Esophagus (tissue), 2 donors: ENCODE data around the gene MRPS25. TPM values are rescaled to one million over a fixed set of nuclear protein-coding genes. Genes with fewer than 3 reads are reported as not detected.
A peak's percentile ranks its signal among the peaks of the same experiment; 100 is the strongest.

Experiments used
- H3K27ac ChIP-seq, 2 donors: one replicate each; pipeline ENCODE4 v1.5.1; 2013; ENCODE audit warnings: low read depth in 2 of 2, mild to moderate bottlenecking in 2 of 2, inconsistent platforms in 1 of 2, low read length in 1 of 2, moderate library complexity in 1 of 2
- H3K27me3 ChIP-seq, 2 donors: one replicate each; pipeline ENCODE4 v1.6.1; 2013; ENCODE audit warnings: low read length in 2 of 2, control low read depth in 1 of 2, mild to moderate bottlenecking in 1 of 2; ENCODE audit not compliant: insufficient read depth in 2 of 2, control insufficient read depth in 1 of 2
- H3K36me3 ChIP-seq, 2 donors: one replicate each; pipeline ENCODE4 v1.6.1; 2013; ENCODE audit warnings: low read length in 1 of 2; ENCODE audit not compliant: control insufficient read depth in 2 of 2, insufficient read depth in 2 of 2
- H3K4me1 ChIP-seq, 2 donors: one replicate each; pipeline ENCODE4 v1.6.1; 2013; ENCODE audit warnings: low read length in 1 of 2; ENCODE audit not compliant: control insufficient read depth in 2 of 2, insufficient read depth in 2 of 2
- H3K4me3 ChIP-seq, 2 donors: one replicate each; pipeline ENCODE4 v1.5.1; 2013; ENCODE audit warnings: low read length in 2 of 2, mild to moderate bottlenecking in 2 of 2, low read depth in 1 of 2, moderate library complexity in 1 of 2
- H3K9me3 ChIP-seq, 2 donors: one replicate each; pipeline ENCODE4 v1.6.1; 2013; ENCODE audit warnings: mild to moderate bottlenecking in 2 of 2, low read depth in 1 of 2, low read length in 1 of 2, moderate library complexity in 1 of 2; ENCODE audit not compliant: control insufficient read depth in 2 of 2, insufficient read depth in 1 of 2
- WGBS, 2 donors: extraction: QIAGEN DNeasy Blood & Tissue Kit; methylation state at CpG; one replicate each; pipeline ENCODE4 v1.1.7; 2013; 5-methylcytosine and 5-hydroxymethylcytosine counted together
- polyA plus RNA-seq, 2 donors: library from polyadenylated mRNA; stranded (reverse); fragments of 200-250 nt; gene quantifications; one replicate each; pipeline ENCODE4 v1.2.3, GENCODE V29; 2013
- donor health status: healthy with polysubstance abuse.
- donor health status: Bipolar disorder and iron deficiency.

The MRPS25 gene
- polyA plus RNA-seq, 2 donors = 41.3 to 43.4 TPM

DNA sequence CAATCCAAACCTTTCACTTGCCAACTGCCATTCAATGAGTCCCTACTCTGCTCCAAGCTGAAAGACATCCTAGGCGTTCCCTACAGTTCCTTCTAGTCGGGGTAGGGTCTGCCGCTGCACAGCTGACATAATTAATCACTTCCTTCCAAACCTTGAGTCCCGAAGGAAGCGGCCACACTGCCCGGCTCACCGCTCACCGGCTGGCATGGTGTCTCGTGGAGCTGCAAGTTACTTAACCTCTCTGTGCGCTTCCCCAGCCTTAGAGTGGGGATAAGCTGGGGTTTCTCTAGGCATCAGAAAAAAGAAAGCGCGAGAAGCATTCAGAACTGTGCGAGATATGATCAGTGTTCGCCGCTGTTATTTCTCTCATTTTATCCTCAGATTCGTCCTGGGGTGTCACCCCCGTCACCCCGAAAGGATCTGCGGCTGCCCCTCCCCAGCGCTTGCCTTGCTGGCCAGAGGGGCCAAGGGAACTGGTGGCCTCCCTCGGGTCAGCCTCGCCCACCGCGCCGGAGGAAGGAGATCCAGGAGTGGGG lies 748 bp downstream of the MRPS25 start:
- WGBS, 2 donors = 0 to 1% methylated on average over 24 to 25 of the region's 25 CpGs
- no peaks in the 10 kb centered on the region for H3K9me3 ChIP-seq
- H3K27ac ChIP-seq = peak overlapping the region; percentile 66 to 88
- peaks cover 0 to 2% of the 10 kb centered on the region in 2 donors for H3K36me3 ChIP-seq
- H3K4me1 ChIP-seq = peaks cover 5 to 13% of the 10 kb centered on the region in 2 donors
- H3K27me3 ChIP-seq = no peaks in the 10 kb centered on the region
- H3K4me3 ChIP-seq = peak overlapping the region; percentile 80 to 88

GRCh38 chr3:15063656-15064286 lies 1.3 kb downstream of the MRPS25 start:
- no peaks in the 10 kb centered on the region for H3K27me3 ChIP-seq
- H3K27ac ChIP-seq = peak overlapping the region in 1 of 2 donors; percentile 88
- no peaks in the 10 kb centered on the region for H3K9me3 ChIP-seq
- H3K4me3 ChIP-seq = peak overlapping the region; percentile 80 to 88
- peaks cover 5 to 13% of the 10 kb centered on the region in 2 donors for H3K4me1 ChIP-seq
- WGBS, 2 donors = 76 to 86% methylated on average over 13 of the region's 13 CpGs
- H3K36me3 ChIP-seq = peaks cover 0 to 6% of the 10 kb centered on the region in 2 donors

DNA sequence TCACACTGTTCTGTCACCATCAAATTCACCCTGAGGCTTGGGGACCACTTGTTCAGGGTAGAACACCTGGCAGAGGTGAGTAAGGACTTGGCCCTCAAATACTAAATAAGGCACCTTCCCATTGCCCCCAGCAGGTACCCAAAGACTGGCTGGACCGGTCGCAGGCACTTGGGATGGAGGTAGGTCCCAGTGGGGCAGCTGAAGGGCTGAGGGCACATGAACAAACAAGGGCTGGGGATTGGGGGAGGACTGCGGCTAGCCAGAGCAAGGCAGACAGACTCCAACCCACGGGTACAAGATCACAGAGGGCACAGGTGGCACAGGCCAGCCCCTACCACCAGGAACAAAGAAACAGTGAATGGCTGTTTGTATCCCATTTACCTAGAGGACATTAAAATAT lies 1.9 kb downstream of the MRPS25 start:
- Histone ChIP-seq H3K27me3 (no peaks in the 10 kb centered on the region), H3K36me3 (peaks cover 0 to 9% of the 10 kb centered on the region in 2 donors), H3K4me3 (no peak overlapping the region), H3K27ac (no peak overlapping the region), H3K4me1 (peaks cover 5 to 13% of the 10 kb centered on the region in 2 donors), H3K9me3 (no peaks in the 10 kb centered on the region)
- WGBS, 2 donors = 69 to 72% methylated on average over 4 of the region's 4 CpGs

GRCh38 chr3:15060029-15060428 lies 5.1 kb downstream of the MRPS25 start:
- no peaks in the 10 kb centered on the region for H3K27me3 ChIP-seq
- peaks cover 5 to 13% of the 10 kb centered on the region in 2 donors for H3K4me1 ChIP-seq
- H3K36me3 ChIP-seq = peaks cover 7 to 11% of the 10 kb centered on the region in 2 donors
- no peak overlapping the region for H3K4me3 ChIP-seq
- WGBS, 2 donors = 97% methylated on average over 3 of the region's 3 CpGs
- no peaks in the 10 kb centered on the region for H3K9me3 ChIP-seq
- H3K27ac ChIP-seq = no peak overlapping the region

DNA sequence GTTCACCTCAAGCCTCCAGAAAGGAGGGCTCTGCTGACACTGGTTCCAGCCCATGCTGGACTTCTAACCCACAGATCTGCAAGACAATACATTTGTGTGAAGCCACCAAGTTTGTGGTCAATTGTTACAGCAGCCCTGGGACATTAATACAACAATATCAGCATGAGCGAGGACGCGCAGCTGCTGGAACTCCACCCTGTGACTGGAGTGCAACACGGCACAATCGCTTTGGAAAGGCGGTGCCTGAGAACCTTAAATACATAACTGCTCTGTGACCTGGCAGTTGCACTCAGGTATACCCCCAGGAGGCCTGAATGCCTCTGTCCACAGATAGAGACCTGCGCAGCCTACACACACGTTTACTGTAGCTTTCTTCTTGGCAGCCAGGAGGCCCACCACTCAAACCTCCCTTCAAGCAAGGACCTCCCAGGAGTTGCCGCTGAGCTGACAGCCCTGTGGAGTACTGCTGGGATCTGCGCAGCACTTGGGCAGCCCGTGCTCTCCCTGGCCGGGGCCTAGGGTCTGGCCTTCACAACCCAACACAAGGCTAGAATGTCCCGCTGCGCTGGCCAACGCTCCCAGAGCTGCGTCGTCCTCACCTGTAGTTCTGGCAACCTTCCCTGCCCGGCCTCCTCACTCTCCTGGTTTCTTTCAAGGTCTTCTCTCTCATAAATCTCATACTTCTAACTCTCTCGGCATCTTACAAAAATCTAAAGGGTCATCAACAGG lies 8.3 kb downstream of the MRPS25 start:
- Histone ChIP-seq H3K9me3 (no peaks in the 10 kb centered on the region), H3K27me3 (no peaks in the 10 kb centered on the region), H3K36me3 (peaks cover 7 to 19% of the 10 kb centered on the region in 2 donors), H3K4me1 (no peaks in the 10 kb centered on the region), H3K27ac (no peak overlapping the region), H3K4me3 (no peak overlapping the region)
- 94 to 96% methylated on average over 19 of the region's 19 CpGs for WGBS, 2 donors

DNA sequence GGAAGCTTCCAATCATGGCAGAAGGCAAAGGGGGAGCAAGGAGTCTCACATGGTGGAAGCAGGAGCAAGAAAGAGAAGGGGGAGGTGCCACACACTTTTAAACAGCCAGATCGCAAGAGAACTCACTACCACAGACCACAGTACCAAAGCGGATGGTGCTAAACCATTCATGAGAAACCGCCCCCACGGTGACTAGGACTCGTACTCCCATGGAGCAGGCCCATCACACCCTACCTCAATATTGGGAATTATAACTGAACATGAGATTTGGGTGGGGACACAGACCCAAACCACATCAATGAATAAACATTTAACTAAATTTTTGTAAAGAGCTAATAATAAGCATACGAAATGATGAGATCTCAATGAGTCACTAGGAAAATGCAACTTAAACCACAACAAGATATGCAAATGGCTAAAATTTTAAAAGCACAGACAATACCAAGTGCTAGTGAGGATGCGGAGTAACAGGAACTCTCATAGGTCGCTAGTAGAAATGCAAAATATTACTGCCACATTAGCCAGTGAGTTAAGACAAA lies 10.0 kb downstream of the MRPS25 start:
- Histone ChIP-seq H3K36me3 (peaks cover 7 to 25% of the 10 kb centered on the region in 2 donors), H3K4me3 (no peak overlapping the region), H3K9me3 (no peaks in the 10 kb centered on the region), H3K27me3 (no peaks in the 10 kb centered on the region), H3K27ac (no peak overlapping the region), H3K4me1 (no peaks in the 10 kb centered on the region)
- 78 to 87% methylated on average over 8 of the region's 8 CpGs for WGBS, 2 donors

DNA sequence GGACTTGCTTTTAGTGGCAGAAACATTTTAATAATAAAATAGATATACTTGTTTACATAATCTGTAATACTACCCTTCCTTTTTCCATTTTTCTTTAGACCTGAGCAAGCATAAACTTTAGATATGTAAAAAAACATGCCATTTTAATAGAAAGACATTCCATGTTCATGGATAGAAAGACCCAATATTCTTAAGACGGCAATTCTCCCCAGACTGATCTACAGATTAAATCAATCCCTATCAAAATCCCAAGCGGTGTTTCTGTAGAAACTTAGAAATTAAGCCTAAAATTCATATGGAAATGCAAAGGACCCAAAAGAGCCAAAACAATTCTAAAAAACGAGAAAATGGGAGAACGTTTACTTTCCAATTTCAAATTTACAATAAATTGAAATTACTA lies 11.6 kb downstream of the MRPS25 start:
- Histone ChIP-seq H3K9me3 (no peaks in the 10 kb centered on the region), H3K27ac (no peak overlapping the region), H3K36me3 (peaks cover 13 to 25% of the 10 kb centered on the region in 2 donors), H3K27me3 (no peaks in the 10 kb centered on the region), H3K4me3 (no peak overlapping the region), H3K4me1 (no peaks in the 10 kb centered on the region)
- 96 to 98% methylated on average over 4 of the region's 4 CpGs for WGBS, 2 donors

DNA sequence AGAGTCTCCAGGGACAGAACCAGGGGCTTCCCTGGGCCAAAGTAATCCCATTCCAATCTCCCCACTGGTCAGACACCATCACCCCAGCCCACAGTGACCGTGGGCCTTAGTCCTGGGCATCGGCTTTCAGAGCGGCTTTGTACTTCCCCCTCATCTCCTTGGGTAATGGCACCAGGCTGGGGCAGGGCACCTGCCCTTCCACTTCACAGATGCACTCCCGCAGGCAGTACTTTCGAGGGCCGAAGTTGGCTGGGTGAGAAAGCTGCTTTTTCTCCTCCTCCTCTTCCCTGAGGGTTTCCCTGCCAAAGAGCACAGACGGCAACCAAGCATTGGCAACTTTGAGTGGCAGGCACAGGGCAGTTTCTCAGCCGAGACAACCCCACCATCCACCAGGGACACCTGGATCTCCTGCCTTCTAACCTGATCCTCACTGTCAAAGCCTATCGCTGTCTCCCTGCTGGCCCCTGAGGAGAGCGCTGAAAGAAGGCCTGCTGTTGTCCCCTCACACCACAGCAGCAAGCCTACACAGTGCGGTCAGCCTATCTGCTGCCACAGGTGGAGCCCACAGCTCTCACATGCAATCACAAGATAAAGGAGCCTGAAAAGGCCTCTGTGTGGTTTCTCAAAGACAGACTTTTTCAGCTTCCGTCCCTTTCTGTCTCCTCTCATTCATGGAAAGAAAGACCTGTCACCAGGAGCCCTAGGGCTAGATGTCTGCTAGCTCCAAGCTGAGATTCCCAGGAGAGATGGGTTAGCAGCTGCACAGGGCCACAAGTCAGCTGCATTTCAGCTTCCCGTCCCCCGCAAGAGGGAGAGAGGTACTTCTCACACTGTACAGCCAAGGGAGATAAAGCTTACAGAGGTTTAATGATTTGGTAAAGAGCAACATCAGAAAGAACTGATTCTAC lies 12.5 kb downstream of the MRPS25 start:
- 88 to 93% methylated on average over 14 of the region's 14 CpGs for WGBS, 2 donors
- no peaks in the 10 kb centered on the region for H3K4me1 ChIP-seq
- H3K36me3 ChIP-seq = peaks cover 13 to 27% of the 10 kb centered on the region in 2 donors
- H3K27me3 ChIP-seq = no peaks in the 10 kb centered on the region
- H3K4me3 ChIP-seq = no peak overlapping the region
- no peaks in the 10 kb centered on the region for H3K9me3 ChIP-seq
- H3K27ac ChIP-seq = no peak overlapping the region

GRCh38 chr3:15051531-15051930 lies 13.6 kb downstream of the MRPS25 start:
- H3K27me3 ChIP-seq = no peaks in the 10 kb centered on the region
- no peaks in the 10 kb centered on the region for H3K9me3 ChIP-seq
- H3K27ac ChIP-seq = no peak overlapping the region
- 65 to 88% methylated on average over 1 of the region's 1 CpG for WGBS, 2 donors
- H3K36me3 ChIP-seq = peaks cover 16 to 30% of the 10 kb centered on the region in 2 donors
- H3K4me1 ChIP-seq = no peaks in the 10 kb centered on the region
- H3K4me3 ChIP-seq = no peak overlapping the region
